Measurements from ENCODE around the gene TMEM167A. TPM values are rescaled to one million over a fixed set of nuclear protein-coding genes. Genes with fewer than 3 reads are reported as not detected.

Gene TMEM167A
- total RNA-seq, 4 donors from 2014 or later: 18.8 to 32.3 (median 25.5) TPM

GRCh38 chr5:83090169-83090568, 13.0 kb upstream of the TMEM167A start:
- no peak for DNase-seq (ENCODE audit: low spot score in 2 of 2)
- 94 to 95% methylated on average over 3 of the region's 3 CpGs for WGBS, 2 donors
- TF ChIP-seq CTCF (IDR thresholded peaks at IDR 0.05): no peak
- TF ChIP-seq POLR2A (IDR thresholded peaks at IDR 0.05): no peak
- H3K4me3 ChIP-seq (ENCODE audit: low read depth, poor library complexity, severe bottlenecking): no peak overlapping the region
- intact Hi-C loops (cut with DNase I; ENCODE audit: low total_unique reads): no loop called here

GRCh38 chr5:83085106-83085505, 7.9 kb upstream of the TMEM167A start:
- DNase-seq (ENCODE audit: low spot score in 2 of 2): no peak
- no peak overlapping the region for H3K4me3 ChIP-seq (ENCODE audit: low read depth, poor library complexity, severe bottlenecking)
- TF ChIP-seq POLR2A (IDR thresholded peaks at IDR 0.05): no peak
- no peak for TF ChIP-seq CTCF (IDR thresholded peaks at IDR 0.05)
- 73 to 82% methylated on average over 2 of the region's 2 CpGs for WGBS, 2 donors
- intact Hi-C loops (cut with DNase I; ENCODE audit: low total_unique reads): no loop called here

GRCh38 chr5:83084336-83084735, 7.1 kb upstream of the TMEM167A start:
- DNase-seq (ENCODE audit: low spot score in 2 of 2): no peak
- 90 to 91% methylated on average over 2 of the region's 2 CpGs for WGBS, 2 donors
- intact Hi-C loops (cut with DNase I; ENCODE audit: low total_unique reads): no loop called here
- H3K4me3 ChIP-seq (ENCODE audit: low read depth, poor library complexity, severe bottlenecking): no peak overlapping the region
- TF ChIP-seq POLR2A (IDR thresholded peaks at IDR 0.05): no peak
- no peak for TF ChIP-seq CTCF (IDR thresholded peaks at IDR 0.05)

GRCh38 chr5:83082750-83083149, 5.6 kb upstream of the TMEM167A start:
- no peak for DNase-seq (ENCODE audit: low spot score in 2 of 2)
- intact Hi-C loops (cut with DNase I; ENCODE audit: low total_unique reads): no loop called here
- H3K4me3 ChIP-seq (ENCODE audit: low read depth, poor library complexity, severe bottlenecking): no peak overlapping the region
- no peak for TF ChIP-seq CTCF (IDR thresholded peaks at IDR 0.05)

- peak overlapping the region; percentile 93 for H3K4me3 ChIP-seq (ENCODE audit: low read depth, poor library complexity, severe bottlenecking)
- intact Hi-C loops (cut with DNase I; ENCODE audit: low total_unique reads): no loop called here
- DNase-seq (ENCODE audit: low spot score in 2 of 2): no peak
- 1 to 2% methylated on average over 14 of the region's 14 CpGs for WGBS, 2 donors
- TF ChIP-seq POLR2A (IDR thresholded peaks at IDR 0.05): no peak
- TF ChIP-seq CTCF (IDR thresholded peaks at IDR 0.05): no peak
Observed at GRCh38 chr5:83077662-83078261, 568 bp upstream of the TMEM167A start.

GRCh38 chr5:83072966-83073365, 4.2 kb downstream of the TMEM167A start:
- intact Hi-C loops (cut with DNase I; ENCODE audit: low total_unique reads): no loop called here
- no peak for TF ChIP-seq POLR2A (IDR thresholded peaks at IDR 0.05)
- TF ChIP-seq CTCF (IDR thresholded peaks at IDR 0.05): no peak
- no peak overlapping the region for H3K4me3 ChIP-seq (ENCODE audit: low read depth, poor library complexity, severe bottlenecking)
- peak in 1 of 2 donors; percentile 24 for DNase-seq (ENCODE audit: low spot score in 2 of 2)
- WGBS, 2 donors: 58 to 64% methylated on average over 6 of the region's 6 CpGs
